RWPE2 (cell line): Measurements from ENCODE around the gene FAM110C.
"Not testable (repeated sequence)": the region's sequence is repeated elsewhere in the genome, so short reads cannot be mapped to it uniquely, and the experiment has no call there.

Source experiments
- ATAC-seq: fragments of 200-7000 bp; cut with Tn5 transposase; 3 replicates; pipeline ENCODE4 v1.9.1; 2021; ENCODE audit warnings: low read depth
- DNase-seq: peaks from one replicate; pipeline ENCODE4 v3.0.0-alpha.2; 2020; ENCODE audit warnings: low spot score
- H3K27ac ChIP-seq: fragments of 450-650 bp; 2 replicates; pipeline ENCODE4 v1.5.1; 2017; ENCODE audit warnings: mild to moderate bottlenecking; ENCODE audit not compliant: poor library complexity, severe bottlenecking
- H3K27me3 ChIP-seq: fragments of 250-450 bp; sonication (Bioruptor Pico); 2 replicates; pipeline ENCODE4 v1.5.1; 2021; ENCODE audit warnings: mild to moderate bottlenecking, moderate library complexity; ENCODE audit not compliant: insufficient read depth, poor library complexity, severe bottlenecking
- H3K36me3 ChIP-seq: fragments of 250-450 bp; sonication (Bioruptor Pico); 2 replicates; pipeline ENCODE4 v1.5.1; 2020; ENCODE audit warnings: low read depth, mild to moderate bottlenecking, moderate library complexity
- H3K4me1 ChIP-seq: fragments of 250-450 bp; sonication (Bioruptor Pico); 2 replicates; pipeline ENCODE4 v1.5.1; 2021; ENCODE audit warnings: mild to moderate bottlenecking, moderate library complexity; ENCODE audit not compliant: insufficient read depth, poor library complexity, severe bottlenecking
- H3K4me3 ChIP-seq: fragments of 250-450 bp; sonication (Bioruptor Pico); 2 replicates; pipeline ENCODE4 v1.5.1; 2021; ENCODE audit warnings: mild to moderate bottlenecking, moderate library complexity; ENCODE audit not compliant: severe bottlenecking
- H3K9me3 ChIP-seq: fragments of 250-450 bp; sonication (Bioruptor Pico); 2 replicates; pipeline ENCODE4 v1.5.1; 2021; ENCODE audit warnings: mild to moderate bottlenecking, moderate library complexity; ENCODE audit not compliant: severe bottlenecking
- CTCF ChIP-seq: fragments of 450-650 bp; IDR thresholded peaks from one replicate; pipeline ENCODE4 v1.5.1; 2017; ENCODE audit warnings: mild to moderate bottlenecking, moderate library complexity; ENCODE audit not compliant: poor library complexity, severe bottlenecking

Gene FAM110C

GRCh38 chr2:19505-19904, 26.8 kb downstream of the FAM110C start:
- H3K4me1 ChIP-seq: no peaks in the 10 kb centered on the region
- H3K4me3 ChIP-seq: no peak overlapping the region
- H3K27me3 ChIP-seq: no peaks in the 10 kb centered on the region
- ATAC-seq (no peak), DNase-seq (no peak)
- H3K9me3 ChIP-seq: no peaks in the 10 kb centered on the region
- no peaks in the 10 kb centered on the region for H3K36me3 ChIP-seq
- TF ChIP-seq CTCF: no peak
- no peak overlapping the region for H3K27ac ChIP-seq

GRCh38 chr2:18402-19271, 27.7 kb downstream of the FAM110C start:
- DNase-seq: no peak
- Histone ChIP-seq H3K9me3 (no peaks in the 10 kb centered on the region), H3K36me3 (no peaks in the 10 kb centered on the region), H3K4me1 (no peaks in the 10 kb centered on the region), H3K4me3 (no peak overlapping the region), H3K27me3 (no peaks in the 10 kb centered on the region), H3K27ac (no peak overlapping the region)
- peak; percentile 86 for TF ChIP-seq CTCF
- peak; percentile 61; the same call in 2 of the 3 replicates for ATAC-seq

- not testable (repeated sequence) for H3K27me3 ChIP-seq, H3K9me3 ChIP-seq, DNase-seq, H3K36me3 ChIP-seq, H3K4me1 ChIP-seq, H3K27ac ChIP-seq, H3K4me3 ChIP-seq, ATAC-seq
Observed at GRCh38 chr2:15916-16315, 30.4 kb downstream of the FAM110C start.

- H3K4me1 ChIP-seq: no peaks in the 10 kb centered on the region
- TF ChIP-seq CTCF: peak; percentile 49
- no peak for DNase-seq
- peak; percentile 19; the same call in 2 of the 3 replicates for ATAC-seq
- H3K27ac ChIP-seq: no peak overlapping the region
- no peaks in the 10 kb centered on the region for H3K36me3 ChIP-seq
- no peak overlapping the region for H3K4me3 ChIP-seq
- no peaks in the 10 kb centered on the region for H3K27me3 ChIP-seq
- no peaks in the 10 kb centered on the region for H3K9me3 ChIP-seq
Observed at GRCh38 chr2:11248-11941, 34.9 kb downstream of the FAM110C start.

- no peak overlapping the region for H3K27ac ChIP-seq
- TF ChIP-seq CTCF: no peak
- DNase-seq (no peak), ATAC-seq (no peak)
- no peaks in the 10 kb centered on the region for H3K36me3 ChIP-seq
- no peak overlapping the region for H3K4me3 ChIP-seq
- no peaks in the 10 kb centered on the region for H3K27me3 ChIP-seq
- H3K9me3 ChIP-seq: no peaks in the 10 kb centered on the region
- no peaks in the 10 kb centered on the region for H3K4me1 ChIP-seq
Observed at GRCh38 chr2:10222-10875, 36.0 kb downstream of the FAM110C start.
